Bronchial epithelial cell (primary cell): ENCODE data around the gene LYPLAL1. TPM values are rescaled to one million over a fixed set of nuclear protein-coding genes. Genes with fewer than 3 reads are reported as not detected.
A peak's percentile ranks its signal among the peaks of the same experiment; 100 is the strongest.

ENCODE experiments used
- DNase-seq: peaks from one replicate; pipeline ENCODE4 v3.0.0-alpha.2; 2010; ENCODE audit warnings: low read depth
- FAIRE-seq: peaks from 2 replicates; lab custom pipeline; 2011; peaks lifted over from hg19 to GRCh38; lab: Jason Lieb, UNC
- H3K27me3 ChIP-seq: 2 replicates; pipeline ENCODE4 v1.5.1; 2011; ENCODE audit warnings: low read length; ENCODE audit not compliant: control insufficient read depth, insufficient read depth
- H3K36me3 ChIP-seq: 2 replicates; pipeline ENCODE4 v1.5.1; 2011; ENCODE audit warnings: low read length; ENCODE audit not compliant: control insufficient read depth, insufficient read depth
- H3K4me3 ChIP-seq: 2 replicates; pipeline ENCODE4 v1.5.1; 2011; ENCODE audit warnings: mild to moderate bottlenecking, low read depth, low read length, control low read depth
- total RNA-seq: library from RNA; depleted of rRNA; stranded (reverse); fragments of >200 nt; gene quantifications from 2 replicates; pipeline ENCODE4 v1.2.1, GENCODE V29; 2014
- TF ChIP-seq, protein P1 (sequence below): IDR thresholded peaks from 2 replicates; pipeline ENCODE4 v1.5.1; 2011; ENCODE audit warnings: mild to moderate bottlenecking, moderate library complexity, low read length, control low read depth, inconsistent platforms; ENCODE audit not compliant: insufficient read depth, severe bottlenecking

Gene LYPLAL1
- total RNA-seq, 1 donor from 2014 or later, result 12.1 TPM

GRCh38 chr1:219210067-219210466, 36.4 kb downstream of the LYPLAL1 start:
- DNase-seq (peak; percentile 8), FAIRE-seq (no peak)
- H3K27me3 ChIP-seq, result no peaks in the 10 kb centered on the region
- H3K4me3 ChIP-seq, result no peak overlapping the region
- TF ChIP-seq, protein P1, sequence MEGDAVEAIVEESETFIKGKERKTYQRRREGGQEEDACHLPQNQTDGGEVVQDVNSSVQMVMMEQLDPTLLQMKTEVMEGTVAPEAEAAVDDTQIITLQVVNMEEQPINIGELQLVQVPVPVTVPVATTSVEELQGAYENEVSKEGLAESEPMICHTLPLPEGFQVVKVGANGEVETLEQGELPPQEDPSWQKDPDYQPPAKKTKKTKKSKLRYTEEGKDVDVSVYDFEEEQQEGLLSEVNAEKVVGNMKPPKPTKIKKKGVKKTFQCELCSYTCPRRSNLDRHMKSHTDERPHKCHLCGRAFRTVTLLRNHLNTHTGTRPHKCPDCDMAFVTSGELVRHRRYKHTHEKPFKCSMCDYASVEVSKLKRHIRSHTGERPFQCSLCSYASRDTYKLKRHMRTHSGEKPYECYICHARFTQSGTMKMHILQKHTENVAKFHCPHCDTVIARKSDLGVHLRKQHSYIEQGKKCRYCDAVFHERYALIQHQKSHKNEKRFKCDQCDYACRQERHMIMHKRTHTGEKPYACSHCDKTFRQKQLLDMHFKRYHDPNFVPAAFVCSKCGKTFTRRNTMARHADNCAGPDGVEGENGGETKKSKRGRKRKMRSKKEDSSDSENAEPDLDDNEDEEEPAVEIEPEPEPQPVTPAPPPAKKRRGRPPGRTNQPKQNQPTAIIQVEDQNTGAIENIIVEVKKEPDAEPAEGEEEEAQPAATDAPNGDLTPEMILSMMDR, result no peak
- H3K36me3 ChIP-seq, result no peaks in the 10 kb centered on the region

DNA sequence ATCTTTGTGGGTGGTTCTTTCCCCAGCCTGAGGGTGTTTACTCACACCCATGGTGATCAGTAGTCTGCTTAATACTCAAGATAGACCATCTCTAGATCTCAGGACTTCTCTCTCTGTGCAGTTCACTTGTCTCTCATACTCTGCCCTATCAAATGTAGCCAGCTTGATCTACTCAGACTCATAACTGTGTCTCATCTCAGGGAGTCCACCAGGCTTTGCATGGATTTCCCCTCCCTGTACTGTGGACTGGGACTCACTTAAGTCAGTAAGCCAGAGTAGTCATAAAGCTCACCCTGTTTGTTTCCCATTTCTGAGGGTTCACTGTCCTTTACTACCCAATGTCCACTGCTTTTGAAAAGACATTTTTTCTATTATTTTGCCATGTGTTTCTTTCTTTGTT, 41.8 kb downstream of the LYPLAL1 start:
- TF ChIP-seq, protein P1, result no peak
- Histone ChIP-seq H3K4me3 (no peak overlapping the region), H3K27me3 (no peaks in the 10 kb centered on the region), H3K36me3 (peaks cover 3% of the 10 kb centered on the region)
- DNase-seq (peak; percentile 16), FAIRE-seq (no peak)

DNA sequence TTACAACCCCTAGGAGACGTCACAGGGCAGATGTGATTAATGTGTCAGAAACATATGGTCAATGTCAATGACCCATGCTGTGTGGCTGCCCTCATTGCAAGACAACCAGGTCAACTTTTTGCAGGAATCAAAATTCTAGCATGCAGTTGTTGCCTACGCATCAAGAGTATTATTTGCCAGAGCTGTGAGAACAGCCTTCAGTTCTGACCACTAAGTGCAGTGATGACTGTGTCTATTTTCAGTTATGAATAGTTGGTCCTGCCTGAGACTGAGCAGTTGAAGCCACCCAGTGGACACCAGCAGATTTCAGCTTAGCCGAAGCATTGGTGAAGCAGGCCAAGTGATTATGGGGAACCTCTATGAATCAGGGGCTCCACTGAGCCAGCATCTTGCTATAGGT, 47.3 kb downstream of the LYPLAL1 start:
- Histone ChIP-seq H3K36me3 (peaks cover 3% of the 10 kb centered on the region), H3K27me3 (no peaks in the 10 kb centered on the region), H3K4me3 (no peak overlapping the region)
- TF ChIP-seq, protein P1, result no peak
- DNase-seq (no peak), FAIRE-seq (no peak)

GRCh38 chr1:219223496-219223895, 49.8 kb downstream of the LYPLAL1 start:
- FAIRE-seq, result no peak
- Histone ChIP-seq H3K27me3 (no peaks in the 10 kb centered on the region), H3K36me3 (peaks cover 3% of the 10 kb centered on the region), H3K4me3 (no peak overlapping the region)
- TF ChIP-seq, protein P1, result no peak
- DNase-seq, result no peak

- TF ChIP-seq, protein P1, result no peak
- H3K4me3 ChIP-seq, result no peak overlapping the region
- no peak for DNase-seq
- no peak for FAIRE-seq
- H3K36me3 ChIP-seq, result no peaks in the 10 kb centered on the region
- H3K27me3 ChIP-seq, result no peaks in the 10 kb centered on the region
Measured at GRCh38 chr1:219226196-219226595, 52.5 kb downstream of the LYPLAL1 start.

- Histone ChIP-seq H3K27me3 (no peaks in the 10 kb centered on the region), H3K4me3 (no peak overlapping the region), H3K36me3 (no peaks in the 10 kb centered on the region)
- TF ChIP-seq, protein P1, result no peak
- FAIRE-seq (no peak), DNase-seq (no peak)
Measured at GRCh38 chr1:219227360-219228057, 53.8 kb downstream of the LYPLAL1 start.
